ENCODE data around the gene KHSRP.
"Not testable (repeated sequence)": the region's sequence is repeated elsewhere in the genome, so short reads cannot be mapped to it uniquely, and the experiment has no call there.

KHSRP gene

GRCh38 chr19:6416658-6417405 lies 7.8 kb downstream of the KHSRP start:
- DNase-seq: no peak

- DNase-seq: no peak
Observed at GRCh38 chr19:6415591-6416190, 8.9 kb downstream of the KHSRP start.

- DNase-seq: no peak
Observed at GRCh38 chr19:6414793-6415590, 9.6 kb downstream of the KHSRP start.

- no peak for DNase-seq
Observed at GRCh38 chr19:6413721-6414643, 10.6 kb downstream of the KHSRP start.

GRCh38 chr19:6413291-6413690 lies 11.3 kb downstream of the KHSRP start:
- no peak for DNase-seq

GRCh38 chr19:6412447-6413091 lies 12.0 kb downstream of the KHSRP start:
- DNase-seq: peak; percentile 38

GRCh38 chr19:6412061-6412446 lies 12.6 kb downstream of the KHSRP start:
- DNase-seq: no peak

GRCh38 chr19:6409346-6409745 lies 15.3 kb downstream of the KHSRP start:
- no peak for DNase-seq

GRCh38 chr19:6406401-6406800 lies 18.2 kb downstream of the KHSRP start:
- no peak for DNase-seq

GRCh38 chr19:6402837-6403608 lies 21.6 kb downstream of the KHSRP start:
- no peak for DNase-seq

- DNase-seq: no peak
Observed at GRCh38 chr19:6402058-6402457, 22.6 kb downstream of the KHSRP start.

- not testable (repeated sequence) for DNase-seq
Observed at GRCh38 chr19:6400062-6400944, 24.3 kb downstream of the KHSRP start.

GRCh38 chr19:6396305-6396704 lies 28.3 kb downstream of the KHSRP start:
- no peak for DNase-seq

GRCh38 chr19:6394831-6395230 lies 29.8 kb downstream of the KHSRP start:
- DNase-seq: no peak

GRCh38 chr19:6393983-6394412 lies 30.6 kb downstream of the KHSRP start:
- DNase-seq: no peak

- peak; percentile 94 for DNase-seq
Observed at GRCh38 chr19:6393074-6393982, 31.3 kb downstream of the KHSRP start, which contains the start of gene GTF2F1. GTF2F1 (minus strand) TSS chr19:6393164; CDS start chr19:6392995, 169 bp downstream.

- DNase-seq: no peak
Observed at GRCh38 chr19:6392221-6393073, 32.2 kb downstream of the KHSRP start.

- no peak for DNase-seq
Observed at GRCh38 chr19:6387372-6387771, 37.2 kb downstream of the KHSRP start.
